GM12801 (cell line): Measurements from ENCODE around the gene ZNF750.

Experiments used
- CTCF ChIP-seq: IDR thresholded peaks from one replicate; pipeline ENCODE4 v1.5.1; 2011; ENCODE audit warnings: control low read depth; ENCODE audit not compliant: insufficient read length; ENCODE audit errors: extremely low read depth

Gene ZNF750

GRCh38 chr17:82876602-82877379 lies 37.0 kb upstream of the ZNF750 start:
- no peak for TF ChIP-seq CTCF

GRCh38 chr17:82876149-82876548 lies 36.3 kb upstream of the ZNF750 start:
- TF ChIP-seq CTCF = no peak

GRCh38 chr17:82875407-82875856 lies 35.6 kb upstream of the ZNF750 start:
- no peak for TF ChIP-seq CTCF

GRCh38 chr17:82874011-82874835 lies 34.4 kb upstream of the ZNF750 start:
- TF ChIP-seq CTCF = no peak

GRCh38 chr17:82873521-82873920 lies 33.7 kb upstream of the ZNF750 start:
- TF ChIP-seq CTCF = no peak

- no peak for TF ChIP-seq CTCF
Measured at GRCh38 chr17:82872591-82873520, 33.0 kb upstream of the ZNF750 start.
